Stimulated activated CD8-positive, alpha-beta memory T cell treated with anti-CD3 and anti-CD28 coated beads, Interleukin-12 subunit alpha, Interleukin-12 subunit beta, amount 100 ng/mL, for 24 hours (primary cell): ENCODE measurements around the gene AP1S3.
"Not testable (repeated sequence)": the region's sequence is repeated elsewhere in the genome, so short reads cannot be mapped to it uniquely, and the experiment has no call there.

Source experiments
- DNase-seq: peaks from one replicate; pipeline ENCODE4 v3.0.0-alpha.2; 2020; ENCODE audit errors: extremely low read depth

The AP1S3 gene

GRCh38 chr2:223801736-223802135 is 35.6 kb downstream of the AP1S3 start:
- DNase-seq = no peak

GRCh38 chr2:223800908-223801307 is 36.5 kb downstream of the AP1S3 start:
- no peak for DNase-seq

- no peak for DNase-seq
Measured at GRCh38 chr2:223797811-223798721, 39.3 kb downstream of the AP1S3 start.

GRCh38 chr2:223797037-223797436 is 40.3 kb downstream of the AP1S3 start:
- no peak for DNase-seq

GRCh38 chr2:223789423-223789822 is 48.0 kb downstream of the AP1S3 start:
- DNase-seq = no peak

- DNase-seq = no peak
Measured at GRCh38 chr2:223788826-223789225, 48.6 kb downstream of the AP1S3 start.

- not testable (repeated sequence) for DNase-seq
Measured at GRCh38 chr2:223788106-223788505, 49.3 kb downstream of the AP1S3 start.

- DNase-seq = no peak
Measured at GRCh38 chr2:223787358-223787757, 50.0 kb downstream of the AP1S3 start.

GRCh38 chr2:223786943-223787342 is 50.4 kb downstream of the AP1S3 start:
- no peak for DNase-seq

- no peak for DNase-seq
Measured at GRCh38 chr2:223786236-223786635, 51.1 kb downstream of the AP1S3 start.

GRCh38 chr2:223784221-223784772 is 53.1 kb downstream of the AP1S3 start:
- DNase-seq = no peak

- no peak for DNase-seq
Measured at GRCh38 chr2:223782629-223783028, 54.8 kb downstream of the AP1S3 start.

GRCh38 chr2:223781560-223781959 is 55.8 kb downstream of the AP1S3 start:
- no peak for DNase-seq

- no peak for DNase-seq
Measured at GRCh38 chr2:223779877-223780276, 57.5 kb downstream of the AP1S3 start.

GRCh38 chr2:223774193-223774592 is 63.2 kb downstream of the AP1S3 start:
- no peak for DNase-seq

GRCh38 chr2:223772363-223772762 is 65.0 kb downstream of the AP1S3 start:
- DNase-seq = no peak

- no peak for DNase-seq
Measured at GRCh38 chr2:223771475-223771874, 65.9 kb downstream of the AP1S3 start.

GRCh38 chr2:223768179-223768578 is 69.2 kb downstream of the AP1S3 start:
- DNase-seq = no peak

GRCh38 chr2:223767341-223767740 is 70.0 kb downstream of the AP1S3 start:
- DNase-seq = no peak

- DNase-seq = no peak
Measured at GRCh38 chr2:223765221-223765785, 72.1 kb downstream of the AP1S3 start.

- no peak for DNase-seq
Measured at GRCh38 chr2:223764796-223765195, 72.6 kb downstream of the AP1S3 start.

- no peak for DNase-seq
Measured at GRCh38 chr2:223762853-223763252, 74.5 kb downstream of the AP1S3 start.

GRCh38 chr2:223761746-223762145 is 75.6 kb downstream of the AP1S3 start:
- DNase-seq = not testable (repeated sequence)
